Ovary (tissue), 3 donors: Measurements from ENCODE around the gene FHAD1.

Experiments
- CTCF ChIP-seq, 3 donors: fragments of 450-650 bp in 2 of 3; fragments of 200-600 bp in 1 of 3; IDR thresholded peaks; one replicate each; pipeline versions ENCODE4 v1.5.1 to v1.8.0; 2016 to 2022; ENCODE audit warnings: antibody characterized with exemption in 3 of 3, mild to moderate bottlenecking in 1 of 3
- POLR2A ChIP-seq: fragments of 450-650 bp; IDR thresholded peaks from one replicate; pipeline ENCODE4 v1.6.1; 2017; ENCODE audit warnings: antibody characterized with exemption, mild to moderate bottlenecking, moderate library complexity
- donor health status: DM: no; HTN: no; CAD: no.

GRCh38 chr1:15354580-15354965 lies 107.5 kb downstream of the FHAD1 start:
- TF ChIP-seq CTCF (IDR thresholded peaks at IDR 0.05), result no peak
- TF ChIP-seq POLR2A, result no peak
